ENCODE results near the gene NR2E1. TPM values are rescaled to one million over a fixed set of nuclear protein-coding genes. Genes with fewer than 3 reads are reported as not detected.

Gene NR2E1
- total and polyA plus RNA-seq, 2 of the 4 experiments (the other 2 are of a cell fraction): not detected

DNA sequence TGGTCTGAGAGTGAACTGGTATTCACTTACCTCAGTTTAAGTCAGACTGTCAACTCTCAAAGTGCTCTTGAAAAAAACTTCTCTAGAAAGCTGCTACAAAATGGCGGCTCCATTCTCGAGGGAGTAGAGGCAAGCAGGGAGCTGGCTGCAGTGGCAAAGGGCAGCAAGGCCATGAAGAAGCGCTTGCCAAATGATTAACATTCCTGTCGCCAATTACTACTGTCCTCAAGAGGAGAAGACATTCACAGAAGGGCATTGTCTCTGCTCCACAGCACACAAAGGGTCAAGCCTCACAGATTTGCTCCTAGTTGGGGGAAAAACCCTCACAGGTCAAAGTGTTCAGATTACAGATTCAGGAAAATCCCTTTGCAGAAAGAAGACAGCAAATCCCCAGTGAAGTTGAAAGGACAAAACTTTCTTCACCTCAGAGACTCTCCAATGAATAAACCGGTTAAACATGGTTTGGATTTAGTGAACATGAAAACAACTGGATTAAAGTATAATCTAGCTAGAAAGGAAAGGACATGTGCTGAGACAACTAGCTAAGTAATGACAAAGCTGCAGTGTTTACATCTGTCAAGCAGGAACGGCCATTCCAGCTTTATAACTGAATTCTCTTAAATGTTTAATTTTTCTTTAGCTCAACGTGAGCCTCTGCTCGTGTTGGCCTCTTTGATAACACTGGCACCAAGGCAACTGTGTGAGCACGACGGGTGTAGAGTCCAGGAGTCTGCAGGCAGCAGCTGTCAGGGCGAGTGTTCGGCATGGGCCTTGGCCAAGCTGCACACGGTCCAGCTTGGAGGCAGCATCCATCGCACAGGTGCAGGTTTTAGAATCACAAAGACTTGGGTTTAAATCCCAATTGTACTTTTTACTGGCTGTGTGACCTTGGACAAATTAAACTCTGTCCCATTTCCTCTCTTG lies 37.6 kb downstream of the NR2E1 start (continued):
- no peak for TF ChIP-seq RCOR1 (IDR thresholded peaks at IDR 0.05; ENCODE audit: insufficient replicate concordance, low read length)

DNA sequence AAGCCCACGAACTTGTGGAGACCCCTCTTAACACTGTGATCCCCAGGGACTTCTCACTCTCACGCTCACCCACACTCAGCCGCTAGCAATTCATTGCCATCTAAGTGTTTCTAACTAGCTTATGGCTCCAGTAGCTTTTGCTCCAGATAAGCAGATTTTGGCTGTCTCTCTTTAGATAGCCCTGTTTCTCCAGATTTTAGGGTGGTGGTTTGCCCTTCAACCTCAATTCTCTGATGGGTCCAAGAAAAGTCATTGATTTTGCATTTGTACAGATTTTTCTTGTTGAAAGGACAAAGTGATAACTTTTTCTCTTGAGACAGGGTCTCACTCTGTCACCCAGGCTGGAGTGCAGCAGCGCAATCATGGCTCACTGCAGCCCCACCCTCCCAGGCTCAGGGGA lies 41.2 kb downstream of the NR2E1 start:
- no peaks in the 10 kb centered on the region for H3K79me1 ChIP-seq (ENCODE audit: low read depth in 1 of 2, low read length in 2 of 2)
- no CpG with 5 or more reads among the region's 4 CpGs for WGBS, 2 experiments (ENCODE audit: extremely low coverage in 2 of 2, insufficient read length in 1 of 2)
- no peaks in the 10 kb centered on the region for H4K20me1 ChIP-seq (ENCODE audit: insufficient read depth, low read length)
- ChIA-PET CTCF (no interaction called here), POLR2A (ENCODE audit: unreplicated experiment) (no interaction called here)
- no peaks in the 10 kb centered on the region for H3K9me3 ChIP-seq (ENCODE audit: control insufficient read depth, insufficient read depth, low read length)
- no peak overlapping the region for H3K4ac ChIP-seq (ENCODE audit: low read depth, low read length)
- no peak overlapping the region for H2BK20ac ChIP-seq (ENCODE audit: low read depth, low read length)
- H3K9ac ChIP-seq (ENCODE audit: low read depth, low read length): no peak overlapping the region
- no TSS peak for BruUV-seq (replicated peaks)
- no peak overlapping the region for H4K8ac ChIP-seq (ENCODE audit: low read depth in 2 of 2, low read length in 2 of 2)
- no peak overlapping the region for H2AFZ ChIP-seq (replicated peaks; ENCODE audit: low read length, poor library complexity)
- ATAC-seq (ENCODE audit: low read depth) (no peak), DNase-seq (no peak)
- H2AK9ac ChIP-seq (replicated peaks; ENCODE audit: low read depth, low read length, poor library complexity): no peak overlapping the region
- H3K4me2 ChIP-seq (ENCODE audit: low read depth, low read length): no peak overlapping the region
- no peak overlapping the region for H3K27ac ChIP-seq (ENCODE audit: insufficient read depth, low read length)
- no peaks in the 10 kb centered on the region for H3K4me1 ChIP-seq (ENCODE audit: control insufficient read depth, insufficient read depth, low read length)
- H2AK5ac ChIP-seq (ENCODE audit: low read depth, low read length): no peak overlapping the region
- in situ Hi-C loops (cut with MboI; ENCODE audit: low sequenced_read_pairs) (no loop called here), intact Hi-C loops (cut with micrococcal nuclease) (no loop called here), dilution Hi-C loops (cut with HindIII; ENCODE audit: low sequenced_read_pairs, unreplicated experiment) (no loop called here)
- H3K23ac ChIP-seq (ENCODE audit: low read depth, low read length): no peak overlapping the region
- TF ChIP-seq, protein P1, sequence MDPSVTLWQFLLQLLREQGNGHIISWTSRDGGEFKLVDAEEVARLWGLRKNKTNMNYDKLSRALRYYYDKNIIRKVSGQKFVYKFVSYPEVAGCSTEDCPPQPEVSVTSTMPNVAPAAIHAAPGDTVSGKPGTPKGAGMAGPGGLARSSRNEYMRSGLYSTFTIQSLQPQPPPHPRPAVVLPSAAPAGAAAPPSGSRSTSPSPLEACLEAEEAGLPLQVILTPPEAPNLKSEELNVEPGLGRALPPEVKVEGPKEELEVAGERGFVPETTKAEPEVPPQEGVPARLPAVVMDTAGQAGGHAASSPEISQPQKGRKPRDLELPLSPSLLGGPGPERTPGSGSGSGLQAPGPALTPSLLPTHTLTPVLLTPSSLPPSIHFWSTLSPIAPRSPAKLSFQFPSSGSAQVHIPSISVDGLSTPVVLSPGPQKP (IDR thresholded peaks at IDR 0.05; ENCODE audit: borderline replicate concordance, low read depth, low read length): no peak
- no peak for TF ChIP-seq CHD1 (IDR thresholded peaks at IDR 0.05; ENCODE audit: low read depth, low read length)
- TF ChIP-seq POLR2A (IDR thresholded peaks at IDR 0.05; ENCODE audit: low read depth, low read length): no peak
- TF ChIP-seq MAZ (IDR thresholded peaks at IDR 0.05; ENCODE audit: borderline replicate concordance, low read depth, low read length): no peak
- no peak for TF ChIP-seq NFE2L2 (IDR thresholded peaks at IDR 0.05; ENCODE audit: low read depth, low read length)
- TF ChIP-seq CEBPB (IDR thresholded peaks at IDR 0.05; ENCODE audit: low read depth, low read length): no peak
- no peak for TF ChIP-seq FOS (IDR thresholded peaks at IDR 0.05; ENCODE audit: low read depth, low read length)
- no peak for TF ChIP-seq SMC3 (IDR thresholded peaks at IDR 0.05; ENCODE audit: low read depth, low read length)
- TF ChIP-seq RCOR1 (IDR thresholded peaks at IDR 0.05; ENCODE audit: insufficient replicate concordance, low read length): no peak
- TF ChIP-seq RFX5 (IDR thresholded peaks at IDR 0.05; ENCODE audit: low read depth, low read length): no peak
- no peak for TF ChIP-seq BHLHE40 (IDR thresholded peaks at IDR 0.05; ENCODE audit: low read depth, low read length)
- TF ChIP-seq, protein P2, sequence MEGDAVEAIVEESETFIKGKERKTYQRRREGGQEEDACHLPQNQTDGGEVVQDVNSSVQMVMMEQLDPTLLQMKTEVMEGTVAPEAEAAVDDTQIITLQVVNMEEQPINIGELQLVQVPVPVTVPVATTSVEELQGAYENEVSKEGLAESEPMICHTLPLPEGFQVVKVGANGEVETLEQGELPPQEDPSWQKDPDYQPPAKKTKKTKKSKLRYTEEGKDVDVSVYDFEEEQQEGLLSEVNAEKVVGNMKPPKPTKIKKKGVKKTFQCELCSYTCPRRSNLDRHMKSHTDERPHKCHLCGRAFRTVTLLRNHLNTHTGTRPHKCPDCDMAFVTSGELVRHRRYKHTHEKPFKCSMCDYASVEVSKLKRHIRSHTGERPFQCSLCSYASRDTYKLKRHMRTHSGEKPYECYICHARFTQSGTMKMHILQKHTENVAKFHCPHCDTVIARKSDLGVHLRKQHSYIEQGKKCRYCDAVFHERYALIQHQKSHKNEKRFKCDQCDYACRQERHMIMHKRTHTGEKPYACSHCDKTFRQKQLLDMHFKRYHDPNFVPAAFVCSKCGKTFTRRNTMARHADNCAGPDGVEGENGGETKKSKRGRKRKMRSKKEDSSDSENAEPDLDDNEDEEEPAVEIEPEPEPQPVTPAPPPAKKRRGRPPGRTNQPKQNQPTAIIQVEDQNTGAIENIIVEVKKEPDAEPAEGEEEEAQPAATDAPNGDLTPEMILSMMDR (conservative IDR thresholded peaks at IDR 0.05; ENCODE audit: low read depth, low read length): no peak
- H3K36me3 ChIP-seq (ENCODE audit: control insufficient read depth, insufficient read depth, low read length): peaks cover 8% of the 10 kb centered on the region
- no peak overlapping the region for H2BK5ac ChIP-seq (ENCODE audit: low read depth, low read length, poor library complexity, severe bottlenecking)
- no peak overlapping the region for H3K4me3 ChIP-seq (ENCODE audit: insufficient read depth, low read depth, low read length)
- no peaks in the 10 kb centered on the region for H3K27me3 ChIP-seq (ENCODE audit: control insufficient read depth, insufficient read depth, low read length)
- no peaks in the 10 kb centered on the region for H3K9me1 ChIP-seq (ENCODE audit: insufficient read depth, low read length)
- no peak overlapping the region for H2BK15ac ChIP-seq (ENCODE audit: low read depth, low read length)
- H4K91ac ChIP-seq (ENCODE audit: insufficient read depth, low read depth, low read length): no peak overlapping the region
- H2BK120ac ChIP-seq (ENCODE audit: low read depth, low read length): no peak overlapping the region
- no peak overlapping the region for H3K14ac ChIP-seq (replicated peaks; ENCODE audit: low read depth, low read length)
- no peak overlapping the region for H4K5ac ChIP-seq (ENCODE audit: low read depth, low read length)
- H3K56ac ChIP-seq (ENCODE audit: extremely low read depth, insufficient read depth, low read length): no peak overlapping the region
- H3K18ac ChIP-seq (ENCODE audit: low read depth, low read length): no peak overlapping the region

Measured in IMR-90 (cell line).